Stimulated activated memory B cell treated with anti-CD40 and anti-IgM and Interleukin-4, amounts not matched to agents 10 μg/mL and 1 μg/mL and 100 μg/mL, for 72 hours (primary cell): ENCODE data around the gene UBA52.

Experiments
- ATAC-seq: fragments of 150-1000 bp; cut with Tn5 transposase; 2 replicates; pipeline ENCODE4 v1.10.0; 2021
- H3K27ac Mint-ChIP-seq: one replicate; pipeline ENCODE4 v1.8.0; 2022; ENCODE audit warnings: mild to moderate bottlenecking, mixed read lengths
- H3K27me3 Mint-ChIP-seq: one replicate; pipeline ENCODE4 v1.8.0; 2022; ENCODE audit warnings: mixed read lengths
- H3K36me3 Mint-ChIP-seq: one replicate; pipeline ENCODE4 v1.8.0; 2022; ENCODE audit warnings: mixed read lengths
- H3K4me1 Mint-ChIP-seq: one replicate; pipeline ENCODE4 v1.8.0; 2022; ENCODE audit warnings: mixed read lengths
- H3K4me3 Mint-ChIP-seq: one replicate; pipeline ENCODE4 v1.8.0; 2022; ENCODE audit warnings: mild to moderate bottlenecking, moderate library complexity, mixed read lengths
- H3K9me3 Mint-ChIP-seq: one replicate; pipeline ENCODE4 v1.8.0; 2022; ENCODE audit warnings: mixed read lengths

The UBA52 gene

DNA sequence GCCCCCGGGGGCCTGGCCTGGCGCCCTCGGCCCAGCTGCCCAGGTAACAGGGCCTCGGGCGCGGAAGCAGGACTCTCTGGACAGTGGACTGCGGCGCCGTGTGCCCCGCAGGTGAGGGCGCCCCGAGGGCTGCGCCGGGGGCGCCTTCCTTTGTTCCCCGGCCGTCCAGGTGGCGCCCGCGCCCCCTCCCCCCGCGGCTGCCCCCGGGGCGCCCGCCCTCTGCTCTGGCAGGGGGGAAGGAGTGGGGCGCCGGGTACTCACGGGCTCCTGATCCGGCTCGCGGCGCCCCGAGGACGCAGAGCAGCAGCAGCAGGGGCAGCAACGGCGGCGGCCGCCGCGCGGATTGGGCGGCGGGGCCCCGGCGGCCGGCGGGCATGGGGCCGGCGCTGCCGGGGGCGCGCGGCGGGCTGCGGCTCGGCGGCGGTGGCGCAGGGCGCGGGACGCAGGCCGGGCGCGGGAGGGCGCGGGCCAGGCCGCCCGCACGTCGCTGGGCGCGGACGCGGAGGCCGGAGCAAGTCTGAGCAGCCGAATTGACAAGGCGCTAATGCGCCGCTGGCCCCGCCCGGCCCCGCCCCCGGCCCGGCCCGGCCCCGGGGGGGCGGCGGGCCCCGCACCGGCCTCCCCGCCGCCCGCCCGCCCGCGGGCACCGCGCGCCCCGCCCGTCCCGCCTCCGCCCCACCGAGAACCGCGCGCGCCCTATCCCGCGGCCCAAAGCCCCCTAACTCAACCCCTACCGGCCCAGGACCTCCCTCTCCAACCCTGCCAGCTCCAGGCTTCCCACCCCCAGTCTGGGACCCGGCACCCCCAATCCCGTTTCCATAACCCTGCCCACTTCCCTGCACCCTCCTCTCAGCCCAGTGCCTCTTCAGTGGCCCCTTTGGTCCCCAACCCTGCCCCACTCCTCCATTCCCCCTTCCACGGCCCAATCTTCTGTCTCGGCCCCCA lies 34.9 kb downstream of the UBA52 start, which contains the start of gene CRLF1:
CRLF1 (minus strand) TSS at position 519 of the 945 bp plus-strand sequence; CDS start at position 376, 143 bp downstream.
- no peaks in the 10 kb centered on the region for H3K9me3 Mint-ChIP-seq
- peaks cover 84% of the 10 kb centered on the region for H3K27me3 Mint-ChIP-seq
- H3K4me3 Mint-ChIP-seq: peak within 1 kb of the TSS; percentile 43

DNA sequence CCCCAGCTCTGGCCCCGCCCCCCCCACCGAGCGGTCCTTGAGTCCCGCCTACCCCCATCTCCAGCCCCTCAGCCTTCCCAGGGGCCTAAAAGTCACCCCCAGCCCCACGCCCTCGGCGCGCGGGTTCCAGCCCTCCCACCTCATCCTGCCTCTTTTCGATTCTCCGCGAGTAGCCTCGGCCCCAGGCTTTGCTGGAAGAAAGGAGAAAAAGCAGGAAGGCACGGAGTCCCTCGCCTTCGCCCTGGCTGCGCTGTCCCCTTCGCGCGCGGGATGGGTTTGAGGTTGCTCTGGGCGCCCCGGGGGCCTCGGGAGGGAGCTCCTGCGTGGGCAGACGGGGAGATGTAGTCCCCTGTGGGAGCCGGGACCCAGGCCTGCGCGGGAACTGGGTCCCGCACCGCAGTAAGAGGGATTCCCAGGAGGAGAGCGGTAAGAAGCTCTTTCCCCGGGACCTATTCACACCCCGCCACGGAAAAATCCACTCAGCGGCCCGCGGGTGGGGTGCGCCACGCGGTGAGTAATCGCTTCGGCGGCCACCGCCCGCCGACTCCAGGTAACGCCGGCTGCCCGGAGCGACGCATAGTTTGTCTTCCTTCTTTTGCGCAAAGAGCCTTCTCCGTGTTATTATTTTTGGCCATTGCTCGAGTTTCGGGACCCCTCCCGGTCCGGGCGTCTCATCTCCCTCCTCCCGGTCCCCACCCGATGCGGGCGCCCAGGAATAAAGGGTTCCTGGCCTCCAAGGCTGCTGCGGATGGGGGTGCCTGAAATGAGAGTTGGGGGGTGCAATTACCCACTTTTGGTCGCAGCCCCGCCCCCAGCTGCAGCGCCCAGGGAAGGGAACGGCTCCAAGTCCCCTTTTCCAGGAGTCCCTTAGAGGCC lies 35.8 kb downstream of the UBA52 start:
- no peaks in the 10 kb centered on the region for H3K36me3 Mint-ChIP-seq
- H3K27me3 Mint-ChIP-seq: peaks cover 84% of the 10 kb centered on the region
- peak overlapping the region; percentile 43 for H3K4me3 Mint-ChIP-seq
- no peak for ATAC-seq
- no peaks in the 10 kb centered on the region for H3K9me3 Mint-ChIP-seq
- peaks cover 44% of the 10 kb centered on the region for H3K4me1 Mint-ChIP-seq
- no peak overlapping the region for H3K27ac Mint-ChIP-seq

More for the DNA sequence above, 34.9 kb downstream of the UBA52 start, which contains the start of gene CRLF1:
- Mint-ChIP-seq H3K4me1 (peaks cover 37% of the 10 kb centered on the region), H3K36me3 (no peaks in the 10 kb centered on the region), H3K27ac (no peak within 1 kb of the TSS)
- ATAC-seq: no peak

DNA sequence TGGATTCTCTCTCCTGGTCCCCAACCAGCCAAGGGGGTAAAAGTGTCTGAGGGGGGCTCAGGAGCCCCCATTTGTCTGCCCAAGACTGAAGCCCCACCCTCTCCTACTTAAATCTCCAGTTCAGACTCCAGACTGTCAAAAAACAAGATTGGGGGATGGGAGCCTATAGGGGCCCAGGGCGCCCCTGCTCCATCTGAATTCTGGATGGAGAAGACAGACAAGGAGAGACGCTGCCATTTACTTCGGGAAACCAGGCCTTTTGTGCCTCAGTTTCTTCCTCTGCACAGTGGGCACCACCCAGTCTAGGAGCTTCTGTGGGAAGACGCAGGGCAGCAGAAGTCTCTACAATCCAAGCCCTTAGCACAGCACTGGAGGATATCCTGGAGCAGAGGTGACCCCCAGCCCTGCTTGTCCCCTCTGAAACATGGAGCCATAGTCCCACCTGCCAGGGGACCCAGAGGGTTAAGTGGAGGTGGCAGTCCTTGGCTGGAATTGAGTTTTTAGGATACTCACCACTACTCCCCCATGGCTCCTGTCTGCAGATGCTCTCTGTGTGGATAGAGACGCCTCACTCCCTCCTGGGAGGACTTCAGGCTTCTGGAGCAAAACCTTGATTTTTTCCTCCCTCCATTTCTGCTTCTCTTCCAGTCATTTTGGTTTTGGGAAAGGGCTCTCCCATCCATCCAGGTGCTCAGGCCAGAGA lies 36.6 kb downstream of the UBA52 start:
- H3K36me3 Mint-ChIP-seq: no peaks in the 10 kb centered on the region

DNA sequence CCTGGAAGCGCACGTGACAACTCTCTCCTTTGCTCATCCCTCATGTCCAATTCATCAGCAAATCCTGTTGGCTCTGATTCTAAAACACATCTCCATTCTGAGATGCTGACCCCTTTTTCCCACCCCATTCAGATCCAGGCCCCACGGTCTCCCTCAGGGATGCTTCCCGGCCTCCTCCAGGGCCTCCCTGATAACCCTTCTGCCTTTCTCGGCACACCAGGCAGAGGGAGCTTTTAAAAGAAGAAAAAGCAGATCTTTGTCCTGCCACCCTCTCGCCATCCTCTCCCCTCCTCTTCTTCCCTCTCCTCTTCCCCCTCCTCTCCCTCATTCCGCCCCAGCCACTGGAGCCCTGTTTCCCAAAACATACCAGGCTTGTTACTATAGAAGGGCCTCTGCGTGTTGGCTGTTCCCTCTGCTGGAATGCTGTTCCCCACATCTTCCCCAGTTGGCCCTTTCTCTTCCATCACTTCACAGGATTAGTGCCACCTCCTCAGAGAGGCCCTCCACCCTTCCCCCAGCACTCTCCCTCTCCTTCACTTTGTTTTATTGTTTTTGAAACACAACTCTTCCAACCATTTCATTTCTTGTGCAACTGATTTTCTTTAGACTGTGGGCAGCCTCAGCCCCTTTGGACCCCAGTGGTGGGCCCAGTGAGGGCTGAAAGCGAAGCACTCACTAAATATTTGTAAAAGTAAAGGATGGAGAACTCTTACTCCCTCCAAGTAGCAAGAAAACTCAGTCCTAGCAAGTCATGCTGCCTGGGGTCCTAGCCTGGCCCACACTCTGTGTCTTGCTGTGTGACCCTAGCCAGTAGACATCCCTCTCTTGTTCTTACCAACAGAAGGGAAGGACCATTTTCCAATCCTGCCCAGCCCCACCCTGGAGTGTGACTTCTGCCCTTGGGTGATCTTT lies 37.4 kb downstream of the UBA52 start:
- peaks cover 48% of the 10 kb centered on the region for H3K4me1 Mint-ChIP-seq
- H3K9me3 Mint-ChIP-seq: no peaks in the 10 kb centered on the region
- H3K36me3 Mint-ChIP-seq: no peaks in the 10 kb centered on the region
- no peak overlapping the region for H3K4me3 Mint-ChIP-seq
- H3K27ac Mint-ChIP-seq: no peak overlapping the region
- ATAC-seq: no peak
- peaks cover 88% of the 10 kb centered on the region for H3K27me3 Mint-ChIP-seq

More for the DNA sequence above, 36.6 kb downstream of the UBA52 start:
- no peak overlapping the region for H3K27ac Mint-ChIP-seq
- ATAC-seq: no peak
- H3K4me3 Mint-ChIP-seq: no peak overlapping the region
- peaks cover 84% of the 10 kb centered on the region for H3K27me3 Mint-ChIP-seq
- H3K4me1 Mint-ChIP-seq: peaks cover 44% of the 10 kb centered on the region
- no peaks in the 10 kb centered on the region for H3K9me3 Mint-ChIP-seq

DNA sequence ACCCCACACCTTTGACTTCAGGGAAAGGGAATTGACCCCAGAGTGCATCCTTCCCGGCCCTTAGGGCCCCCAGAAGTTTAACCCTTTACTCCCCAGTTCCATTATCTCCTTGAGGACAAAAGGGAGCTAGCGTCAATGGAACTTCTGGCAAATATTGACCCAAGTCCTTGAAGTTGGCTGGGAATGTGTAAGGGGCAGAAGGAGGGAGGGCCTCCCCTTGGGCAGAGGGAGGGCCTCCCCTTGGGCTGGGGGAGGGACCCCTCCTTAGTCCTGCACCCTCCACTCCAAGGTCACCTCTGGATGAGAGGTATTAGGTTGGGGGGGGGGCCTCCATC lies 38.0 kb downstream of the UBA52 start:
- H3K27me3 Mint-ChIP-seq: peaks cover 90% of the 10 kb centered on the region
- no peaks in the 10 kb centered on the region for H3K36me3 Mint-ChIP-seq
- no peak for ATAC-seq
- no peak overlapping the region for H3K27ac Mint-ChIP-seq
- no peaks in the 10 kb centered on the region for H3K9me3 Mint-ChIP-seq
- no peak overlapping the region for H3K4me3 Mint-ChIP-seq
- H3K4me1 Mint-ChIP-seq: peaks cover 51% of the 10 kb centered on the region

DNA sequence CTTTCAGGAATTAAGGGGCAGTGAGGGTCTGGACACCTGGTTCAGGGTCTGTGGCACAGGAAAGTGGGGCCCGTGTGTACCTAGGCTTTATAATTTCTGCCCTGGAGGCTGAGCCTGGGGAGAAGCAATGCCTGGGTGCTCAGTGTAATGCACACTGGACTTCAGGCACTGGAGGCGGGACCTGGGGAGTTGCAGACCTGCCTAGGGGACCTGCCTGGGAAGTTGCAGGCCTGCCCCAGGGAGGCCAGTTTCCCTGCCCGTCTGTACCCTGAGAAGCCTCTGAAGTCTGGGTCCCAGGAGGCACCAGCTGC lies 38.5 kb downstream of the UBA52 start:
- Mint-ChIP-seq H3K27me3 (peaks cover 90% of the 10 kb centered on the region), H3K36me3 (no peaks in the 10 kb centered on the region), H3K4me1 (peaks cover 46% of the 10 kb centered on the region), H3K9me3 (no peaks in the 10 kb centered on the region), H3K4me3 (no peak overlapping the region), H3K27ac (no peak overlapping the region)
- ATAC-seq: no peak

DNA sequence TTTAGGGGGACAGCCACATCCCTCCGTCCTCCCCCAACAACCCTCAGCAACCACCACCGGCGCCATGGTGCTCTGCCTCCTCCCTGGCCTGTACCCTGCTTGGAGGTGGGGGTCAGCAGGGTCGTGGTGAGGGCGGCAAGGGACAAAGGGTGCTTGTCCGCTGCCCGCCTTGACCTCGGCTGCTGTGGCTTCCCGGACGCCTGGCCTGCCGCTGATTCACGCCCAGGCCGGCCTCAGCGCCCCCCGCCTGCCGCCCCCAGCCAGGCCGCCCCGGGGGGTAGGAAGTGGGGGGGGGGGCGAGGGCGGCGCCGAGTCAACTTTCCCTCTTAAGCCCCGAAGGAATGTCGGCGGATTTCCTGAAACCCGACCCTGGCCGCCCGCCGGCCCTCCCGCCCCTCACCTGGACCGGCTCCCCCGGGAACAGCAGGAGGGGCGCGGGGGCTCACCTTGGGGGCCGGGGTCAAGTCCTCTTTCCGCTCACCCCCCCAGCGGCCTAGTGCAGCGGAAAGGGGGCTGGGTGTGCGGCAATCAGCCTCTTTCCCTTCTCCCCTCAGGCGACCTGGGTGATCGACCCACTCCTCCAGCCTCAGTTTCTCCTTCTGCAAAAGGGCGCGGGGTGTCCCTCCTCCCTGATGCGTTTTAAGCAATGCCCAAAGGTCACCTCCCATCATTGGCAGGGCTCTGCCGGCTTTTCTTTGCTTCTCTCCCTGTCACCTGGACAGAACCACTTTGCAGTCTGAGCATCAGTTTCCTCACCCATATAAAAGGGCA lies 39.1 kb downstream of the UBA52 start:
- Mint-ChIP-seq H3K36me3 (no peaks in the 10 kb centered on the region), H3K9me3 (no peaks in the 10 kb centered on the region), H3K27ac (no peak overlapping the region), H3K4me3 (peak overlapping the region; percentile 51), H3K27me3 (peaks cover 90% of the 10 kb centered on the region), H3K4me1 (peaks cover 42% of the 10 kb centered on the region)
- ATAC-seq: no peak

DNA sequence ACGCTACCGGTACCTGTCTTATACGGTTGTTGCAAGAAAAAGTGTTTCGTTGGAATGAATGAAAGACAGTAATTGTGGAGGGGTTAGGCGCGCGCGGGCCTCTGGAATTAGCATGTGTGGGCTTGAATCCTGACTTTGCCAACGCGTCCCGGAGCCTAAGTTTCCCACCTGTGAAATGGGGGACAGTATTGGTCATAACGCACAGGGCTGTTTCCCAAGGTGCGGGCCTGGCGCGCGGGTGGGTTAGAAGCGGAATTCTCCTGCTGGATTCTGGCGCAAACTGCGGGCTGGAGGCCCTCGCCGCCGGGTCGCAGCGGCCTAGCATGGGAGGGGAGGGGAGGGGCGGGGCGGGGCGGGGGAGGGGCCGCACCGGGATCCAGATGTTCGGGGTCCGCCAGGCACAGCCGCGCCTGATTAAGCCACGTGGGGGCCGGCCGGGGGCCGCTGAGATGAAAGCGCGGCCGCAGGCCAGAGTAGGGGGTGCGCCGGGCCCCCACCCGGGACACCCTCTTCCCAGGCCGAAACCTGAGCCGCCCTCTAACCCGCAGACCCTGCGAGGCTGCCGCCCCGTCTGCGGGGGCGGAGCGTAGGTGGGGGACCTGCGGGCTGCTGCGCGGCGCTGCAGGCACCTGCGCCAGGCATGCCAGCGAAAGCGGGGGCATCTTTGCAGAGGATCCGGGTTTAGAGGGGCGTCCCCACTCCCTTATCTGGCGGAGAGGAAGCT lies 39.8 kb downstream of the UBA52 start:
- H3K4me1 Mint-ChIP-seq: peaks cover 42% of the 10 kb centered on the region
- no peak overlapping the region for H3K27ac Mint-ChIP-seq
- no peaks in the 10 kb centered on the region for H3K36me3 Mint-ChIP-seq
- H3K9me3 Mint-ChIP-seq: no peaks in the 10 kb centered on the region
- H3K27me3 Mint-ChIP-seq: peaks cover 97% of the 10 kb centered on the region
- H3K4me3 Mint-ChIP-seq: peak overlapping the region; percentile 57
- peak; percentile 21 for ATAC-seq

DNA sequence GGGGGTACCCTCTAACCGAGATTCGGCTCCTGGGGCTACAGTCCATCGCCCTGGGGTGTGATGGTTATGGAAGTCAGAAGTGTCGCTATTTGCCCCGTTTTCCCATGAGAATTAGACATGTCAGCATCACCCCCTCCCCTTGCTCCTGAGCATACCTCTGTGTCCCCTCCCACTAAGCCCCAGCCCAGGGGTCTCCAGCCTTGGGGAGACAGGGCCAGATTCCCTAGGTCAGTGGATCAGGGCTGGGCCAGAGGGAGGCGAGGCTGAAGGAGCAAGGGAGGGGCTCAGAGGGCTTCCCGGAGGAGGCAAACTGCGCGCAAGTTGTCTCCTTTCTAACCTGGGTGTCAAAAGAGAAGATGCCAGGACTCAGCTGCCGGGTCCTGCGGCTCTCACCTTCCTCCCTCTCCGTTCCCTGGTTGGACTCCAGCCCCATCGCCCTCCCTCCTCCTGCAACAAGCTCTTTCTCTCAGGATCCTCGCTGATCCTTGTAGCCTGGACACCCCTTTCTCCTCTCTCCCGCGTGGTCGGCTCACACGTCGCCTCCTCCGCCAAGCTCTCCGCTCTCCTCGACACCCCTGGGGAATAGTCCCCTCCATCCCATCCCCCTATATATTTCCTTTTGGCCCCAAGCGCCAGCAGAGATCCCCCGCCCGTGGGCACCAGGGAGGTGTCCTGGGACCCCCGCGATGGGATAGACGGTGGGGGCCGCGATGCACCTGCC lies 40.6 kb downstream of the UBA52 start:
- Mint-ChIP-seq H3K4me1 (peaks cover 38% of the 10 kb centered on the region), H3K27me3 (peaks cover 100% of the 10 kb centered on the region), H3K4me3 (peak overlapping the region; percentile 57), H3K9me3 (no peaks in the 10 kb centered on the region), H3K36me3 (no peaks in the 10 kb centered on the region), H3K27ac (no peak overlapping the region)
- ATAC-seq: no peak

DNA sequence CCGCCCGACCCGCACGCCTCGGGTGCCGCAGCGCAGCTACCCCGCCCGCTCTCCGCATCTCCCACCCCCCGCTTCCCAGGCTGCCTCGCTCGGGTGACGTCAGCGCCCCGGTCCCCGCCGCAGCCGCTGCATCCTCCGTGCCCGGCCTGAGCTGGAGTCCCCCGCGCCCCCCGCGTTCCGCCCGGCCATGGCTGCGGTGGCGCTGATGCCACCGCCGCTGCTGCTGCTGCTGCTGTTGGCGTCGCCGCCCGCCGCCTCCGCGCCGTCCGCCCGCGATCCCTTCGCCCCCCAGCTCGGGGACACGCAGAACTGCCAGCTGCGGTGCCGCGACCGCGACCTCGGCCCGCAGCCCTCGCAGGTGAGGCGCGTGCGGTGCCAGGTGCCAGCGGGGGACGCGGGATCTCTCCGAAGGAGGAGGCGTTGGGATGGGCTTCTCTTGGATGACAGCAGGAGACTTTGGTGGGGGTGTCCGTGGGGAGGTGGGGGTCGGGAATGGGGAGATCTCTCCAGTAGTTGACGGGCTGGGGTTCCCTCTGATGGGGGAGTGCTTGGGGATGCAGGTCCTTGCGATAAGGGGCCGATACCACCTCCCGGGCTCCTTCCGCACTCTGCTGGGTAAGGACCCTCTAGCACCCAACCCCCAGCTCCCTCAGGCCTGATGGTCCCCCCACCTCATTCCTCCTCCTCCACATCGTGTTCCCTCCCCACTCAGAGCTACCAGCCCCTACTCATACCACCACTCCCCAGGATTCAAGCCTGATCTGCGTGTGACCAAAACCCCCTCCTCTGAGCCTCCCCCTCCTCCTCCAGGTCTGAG lies 41.3 kb downstream of the UBA52 start, which contains the start of gene TMEM59L:
TMEM59L (plus strand) TSS at position 99 of the 817 bp plus-strand sequence; CDS start at position 188, 89 bp downstream.
- Mint-ChIP-seq H3K4me1 (peaks cover 30% of the 10 kb centered on the region), H3K36me3 (no peaks in the 10 kb centered on the region), H3K9me3 (no peaks in the 10 kb centered on the region), H3K27ac (no peak within 1 kb of the TSS), H3K27me3 (peaks cover 100% of the 10 kb centered on the region), H3K4me3 (peak within 1 kb of the TSS; percentile 60)
- peak; percentile 47 for ATAC-seq

DNA sequence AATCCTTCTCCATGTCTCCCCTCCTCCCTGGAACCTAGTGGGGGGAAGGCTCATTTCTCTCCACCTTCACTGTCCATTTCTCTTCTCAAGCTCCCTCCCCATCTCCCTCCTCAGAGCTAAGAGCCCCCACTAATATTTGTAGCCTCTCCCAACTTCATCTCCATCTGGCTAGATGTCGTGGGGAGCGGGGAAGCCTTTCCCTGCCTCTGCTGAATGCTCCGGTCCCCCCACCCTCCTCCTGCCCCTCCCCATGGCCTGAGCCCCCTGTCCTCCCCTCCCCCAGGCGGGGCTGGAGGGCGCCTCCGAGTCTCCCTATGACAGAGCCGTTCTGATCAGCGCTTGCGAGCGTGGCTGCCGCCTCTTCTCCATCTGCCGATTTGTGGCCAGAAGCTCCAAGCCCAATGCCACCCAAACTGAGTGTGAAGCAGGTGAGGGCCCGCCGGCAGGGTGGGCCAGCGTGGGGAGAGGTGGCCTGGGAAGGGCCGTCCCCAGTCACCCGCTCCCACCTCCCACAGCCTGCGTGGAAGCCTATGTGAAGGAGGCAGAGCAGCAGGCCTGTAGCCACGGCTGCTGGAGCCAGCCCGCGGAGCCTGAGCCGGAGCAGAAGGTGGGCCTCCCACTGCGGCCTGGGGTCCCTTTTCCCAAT lies 42.1 kb downstream of the UBA52 start:
- peak; percentile 28 for ATAC-seq
- H3K27ac Mint-ChIP-seq: no peak overlapping the region
- H3K4me1 Mint-ChIP-seq: peaks cover 29% of the 10 kb centered on the region
- peaks cover 96% of the 10 kb centered on the region for H3K27me3 Mint-ChIP-seq
- peak overlapping the region; percentile 60 for H3K4me3 Mint-ChIP-seq
- H3K9me3 Mint-ChIP-seq: no peaks in the 10 kb centered on the region
- H3K36me3 Mint-ChIP-seq: no peaks in the 10 kb centered on the region
